GM19372 (cell line): ENCODE data around the gene APH1B.
"Not testable (repeated sequence)": the region's sequence is repeated elsewhere in the genome, so short reads cannot be mapped to it uniquely, and the experiment has no call there.

Experiments
- ATAC-seq: cut with Tn5 transposase; IDR thresholded peaks from one replicate; pipeline ENCODE4 v1.9.1; 2021; ENCODE audit warnings: mild to moderate bottlenecking, low read depth, moderate library complexity; ENCODE audit not compliant: unreplicated experiment

Gene APH1B

DNA sequence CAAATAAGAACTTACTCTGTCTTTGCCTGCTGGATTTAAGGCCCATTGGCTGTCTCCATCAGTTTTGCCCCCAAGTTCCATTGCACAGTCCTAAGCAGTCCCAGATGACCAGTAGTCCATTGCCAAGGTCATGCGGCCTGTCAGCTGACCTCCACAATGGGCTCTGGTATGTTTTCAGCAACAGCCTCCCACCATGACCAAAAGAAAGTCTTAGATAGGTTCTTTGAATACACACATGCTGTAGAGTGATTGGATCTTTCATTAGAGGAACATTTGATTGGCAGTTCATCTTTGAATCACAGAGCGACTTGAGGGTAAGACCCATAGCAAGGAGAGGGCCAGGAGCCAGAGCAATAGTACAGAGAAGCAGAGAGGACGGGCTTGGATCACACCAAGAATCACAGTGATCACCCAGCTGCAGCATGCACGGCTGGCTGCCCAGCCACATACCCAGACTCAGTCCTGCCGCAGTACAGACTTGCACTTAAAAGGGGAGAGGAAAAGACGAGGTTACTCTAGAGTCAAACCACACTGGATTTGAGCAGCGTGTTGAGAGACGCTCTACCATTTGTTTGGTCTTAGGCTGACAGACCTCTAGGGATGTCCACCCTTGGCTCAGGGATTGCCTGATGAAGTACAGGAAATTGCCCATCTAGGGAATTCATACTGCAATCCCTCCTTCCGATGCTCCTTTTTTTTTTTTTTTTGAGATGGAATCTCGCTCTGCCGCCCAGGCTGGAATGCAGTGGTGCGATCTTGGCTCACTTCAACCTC is 50.4 kb downstream of the APH1B start:
- no peak for ATAC-seq

DNA sequence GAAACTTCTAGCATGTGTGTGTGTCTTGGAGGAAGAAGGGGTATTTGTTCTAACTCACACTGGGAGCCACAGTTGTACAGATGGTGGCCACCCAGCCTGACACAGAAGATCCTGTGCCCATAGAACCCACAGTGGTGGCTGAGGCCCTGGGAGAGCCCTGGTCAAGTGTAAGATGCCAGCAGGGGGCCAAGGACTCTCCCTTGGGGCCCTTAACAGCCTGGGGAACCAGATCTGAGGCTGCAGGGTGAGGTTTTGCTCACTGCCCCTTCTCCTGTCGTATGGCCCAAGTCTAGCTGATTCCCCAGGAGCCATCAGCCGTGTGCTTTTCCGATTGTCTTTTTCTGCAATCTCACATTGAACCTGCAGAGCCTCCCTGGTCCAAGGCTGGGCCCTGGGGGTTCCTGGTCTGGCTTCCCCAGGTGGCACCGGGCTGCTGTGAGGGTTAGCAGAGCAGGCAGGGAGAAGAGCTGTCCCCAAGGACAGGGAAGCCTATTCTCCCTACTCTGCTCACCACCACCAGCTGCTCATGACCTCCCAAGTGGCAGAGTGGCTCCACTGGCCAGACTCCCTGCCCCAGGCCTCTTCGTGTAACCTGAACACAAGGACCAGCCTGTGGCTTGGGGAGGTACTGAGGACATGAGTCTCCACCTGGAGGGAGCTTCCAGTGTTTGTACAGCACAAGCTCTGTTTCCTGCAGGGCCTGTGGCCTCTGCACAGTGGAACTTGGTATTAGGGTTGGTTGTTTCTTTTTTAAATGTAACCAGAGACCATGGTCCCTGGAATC is 52.4 kb downstream of the APH1B start:
- no peak for ATAC-seq

DNA sequence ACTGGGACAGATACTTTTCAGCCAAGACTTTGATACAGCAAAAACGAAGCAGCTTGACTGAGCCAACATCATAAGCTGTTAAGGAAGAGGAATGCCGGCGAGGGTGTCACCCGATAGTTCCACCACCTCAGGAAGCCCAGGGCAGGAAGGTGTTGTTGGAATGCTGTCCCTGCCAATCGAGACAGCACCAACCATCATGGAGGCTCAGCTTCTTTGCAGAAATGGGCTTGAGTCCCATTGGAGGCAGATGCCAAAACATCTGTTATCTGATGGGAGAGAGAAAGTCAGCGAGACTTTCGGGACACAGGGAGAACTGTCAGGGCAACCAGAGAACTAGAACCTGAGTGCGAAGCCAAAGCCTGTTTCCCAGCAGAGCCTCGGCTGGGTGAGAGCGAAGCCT is 53.5 kb downstream of the APH1B start:
- ATAC-seq: no peak

DNA sequence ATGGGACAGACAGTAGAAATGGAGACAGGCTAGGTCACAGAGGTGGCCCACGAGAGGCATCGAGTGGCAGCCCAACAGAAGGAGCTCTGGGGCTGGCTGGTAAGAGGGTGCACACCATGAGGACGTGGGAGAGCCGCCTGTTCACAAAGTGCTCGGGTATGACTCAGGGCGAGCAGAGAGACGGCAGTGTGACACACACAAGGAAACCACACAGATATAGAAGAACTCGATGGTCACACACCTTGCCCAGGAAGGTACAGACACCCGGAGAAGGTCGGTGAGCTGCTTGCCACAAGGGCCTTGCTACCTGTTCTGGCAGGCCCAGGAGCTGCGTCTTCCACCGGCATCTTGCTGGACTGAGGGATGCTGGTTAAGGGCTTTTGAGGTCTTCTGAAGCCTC is 54.1 kb downstream of the APH1B start:
- no peak for ATAC-seq

DNA sequence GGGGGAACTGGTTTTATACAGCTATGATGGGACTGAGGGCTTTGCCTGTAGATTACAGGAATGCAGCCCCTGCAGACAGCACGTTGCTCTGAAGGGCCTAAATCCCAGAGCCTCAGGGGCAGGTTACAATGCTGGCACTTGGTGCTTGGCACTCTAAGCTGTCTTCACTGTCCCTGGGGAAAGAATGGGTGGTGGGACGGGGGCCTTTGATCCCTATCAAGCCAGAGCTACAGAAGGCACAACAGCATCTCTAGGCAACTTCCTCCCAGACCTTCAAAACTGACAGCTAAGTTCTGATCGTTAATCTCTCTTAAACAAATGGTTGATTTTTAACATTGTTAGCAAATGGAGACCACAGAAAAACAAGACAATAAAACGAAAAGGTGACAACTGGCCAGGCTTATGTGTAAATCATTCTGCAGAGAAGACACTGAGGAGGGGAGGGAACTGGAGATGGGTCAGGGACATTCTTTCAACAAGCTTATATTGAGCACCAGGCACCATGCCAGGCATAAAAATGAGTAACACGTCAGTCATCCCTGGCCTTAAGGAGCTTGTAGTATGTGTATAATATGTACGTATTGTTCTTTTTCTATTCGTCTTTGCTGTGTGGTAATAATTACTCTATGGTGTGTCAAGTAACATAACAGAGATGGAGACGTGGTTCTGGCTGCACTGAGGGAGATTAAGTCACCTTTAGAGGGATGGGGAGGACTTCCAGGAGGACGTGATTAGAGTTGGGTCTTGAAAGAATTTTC is 55.1 kb downstream of the APH1B start:
- no peak for ATAC-seq

DNA sequence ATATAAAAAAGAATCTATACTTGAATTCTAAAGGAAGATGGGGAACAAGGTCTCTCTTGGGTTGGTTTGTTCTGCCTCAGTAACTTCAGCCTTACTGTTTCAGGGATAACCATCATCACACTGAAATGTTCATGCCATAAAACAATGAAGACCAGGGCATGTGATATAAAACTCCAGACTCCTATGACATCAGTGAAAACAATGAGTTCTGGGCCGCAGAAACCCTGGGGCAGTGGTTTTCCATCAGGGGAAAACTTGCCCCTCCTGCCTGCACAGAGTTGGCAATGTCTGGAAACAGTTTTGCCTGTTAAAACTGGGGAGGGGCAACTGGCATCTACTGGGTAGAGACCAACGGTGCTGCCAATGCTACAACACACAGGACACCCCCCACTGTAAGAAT is 57.4 kb downstream of the APH1B start:
- ATAC-seq: no peak

DNA sequence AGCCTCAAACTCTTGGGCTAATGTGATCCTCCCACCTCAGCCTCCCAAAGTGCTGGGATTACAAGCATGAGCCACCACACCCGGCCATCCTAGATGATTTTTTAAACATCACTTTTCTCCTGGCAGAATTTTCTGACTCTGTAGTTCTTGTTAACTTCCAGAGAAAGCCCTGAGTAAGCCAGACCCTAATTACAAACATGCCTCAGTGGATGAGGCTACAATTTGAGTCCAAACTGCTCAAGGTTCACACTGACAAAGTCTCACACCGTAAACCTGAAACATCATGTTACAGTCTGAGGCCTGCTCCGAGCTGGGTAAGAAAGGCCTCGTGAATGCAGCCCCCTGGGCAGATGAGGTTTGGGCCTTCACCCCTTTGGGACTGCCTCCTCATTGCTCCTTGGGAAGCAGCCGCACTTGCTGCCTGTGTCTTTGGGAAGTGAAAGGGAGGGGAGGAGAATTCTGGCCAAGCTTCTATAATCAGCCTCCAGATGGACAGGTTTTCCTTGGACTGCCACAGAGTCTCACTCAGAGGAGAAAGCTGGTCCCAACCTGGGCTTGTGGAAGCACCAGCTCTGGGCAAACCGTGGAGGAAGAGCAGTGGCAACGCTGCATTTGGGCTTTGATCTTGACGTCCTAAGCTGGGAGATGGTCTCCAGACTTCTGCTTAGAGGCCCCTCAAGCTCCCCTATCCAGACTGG is 58.3 kb downstream of the APH1B start:
- ATAC-seq: no peak

DNA sequence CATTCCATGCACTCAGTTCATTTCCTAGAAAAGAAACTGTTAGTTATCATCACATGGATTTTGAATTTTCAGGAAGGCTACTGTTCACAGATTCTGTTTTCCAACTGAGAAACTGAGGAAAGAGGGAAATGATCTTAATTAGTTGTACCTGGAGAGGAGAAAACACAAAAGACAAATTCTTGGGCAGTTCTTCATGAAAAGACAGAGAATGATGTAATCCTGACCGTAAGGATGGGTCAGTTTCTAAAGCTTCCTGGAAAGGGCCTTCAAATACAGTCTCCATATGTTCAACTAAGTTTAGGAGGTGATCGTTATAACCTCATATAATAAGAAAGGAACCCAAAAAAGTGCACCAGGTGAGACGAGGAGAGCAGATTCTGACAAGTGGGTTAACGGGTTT is 59.6 kb downstream of the APH1B start:
- ATAC-seq: no peak

DNA sequence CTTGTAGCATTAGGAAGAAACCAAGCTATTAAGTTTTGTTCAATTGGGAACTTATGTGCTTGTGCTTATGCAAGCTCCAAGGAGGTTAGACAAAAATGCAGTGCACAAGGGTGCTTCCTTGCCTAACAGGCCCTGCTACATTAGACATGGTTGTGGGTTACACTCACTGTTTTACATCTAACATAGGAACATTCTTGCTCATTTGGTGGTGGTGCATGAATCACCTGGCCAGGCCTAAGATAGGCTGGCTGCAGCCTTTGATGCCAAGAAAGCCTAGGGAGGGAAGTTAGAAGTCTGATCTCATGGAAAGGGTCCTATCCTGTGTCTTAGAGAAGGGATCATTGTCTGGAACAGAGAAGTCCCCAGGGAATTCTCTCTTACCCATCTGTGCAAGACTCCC is 60.8 kb downstream of the APH1B start:
- ATAC-seq: no peak

DNA sequence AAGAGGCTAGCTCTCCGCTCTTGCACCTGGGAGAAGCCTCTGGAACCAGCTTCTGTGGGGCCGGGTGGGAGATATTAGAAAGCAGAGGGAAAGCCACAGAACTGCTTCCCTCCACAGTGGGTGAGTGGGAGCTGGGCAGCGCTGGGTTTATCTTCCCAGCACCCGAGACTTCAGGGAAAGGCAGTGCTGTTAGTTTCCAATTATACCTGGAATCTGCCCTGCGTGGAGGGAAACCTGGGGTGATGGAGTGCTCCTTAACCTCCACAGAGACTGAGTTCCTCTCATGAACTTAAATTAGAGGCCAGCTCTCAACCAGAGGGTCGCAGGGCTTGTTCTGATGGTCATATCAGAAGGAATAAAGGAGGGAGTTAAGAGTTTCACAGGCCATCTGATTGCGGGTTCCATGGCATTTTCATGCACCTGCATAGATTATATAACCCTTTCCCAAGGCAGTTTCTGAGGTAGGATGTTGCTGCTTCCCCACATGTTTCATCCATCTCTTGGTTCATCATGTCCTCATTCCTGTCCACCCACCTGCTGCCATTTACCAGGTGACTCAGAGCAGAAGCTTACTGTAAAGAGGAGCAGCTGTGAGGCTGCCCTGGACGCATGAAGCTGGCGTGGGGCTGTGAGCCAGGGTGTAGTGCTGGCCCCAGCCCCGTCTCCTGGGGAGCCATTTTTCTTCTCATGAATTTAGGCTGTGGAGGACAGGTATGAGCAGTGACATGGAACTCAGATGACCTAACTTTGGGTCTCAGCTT is 61.8 kb downstream of the APH1B start:
- no peak for ATAC-seq

DNA sequence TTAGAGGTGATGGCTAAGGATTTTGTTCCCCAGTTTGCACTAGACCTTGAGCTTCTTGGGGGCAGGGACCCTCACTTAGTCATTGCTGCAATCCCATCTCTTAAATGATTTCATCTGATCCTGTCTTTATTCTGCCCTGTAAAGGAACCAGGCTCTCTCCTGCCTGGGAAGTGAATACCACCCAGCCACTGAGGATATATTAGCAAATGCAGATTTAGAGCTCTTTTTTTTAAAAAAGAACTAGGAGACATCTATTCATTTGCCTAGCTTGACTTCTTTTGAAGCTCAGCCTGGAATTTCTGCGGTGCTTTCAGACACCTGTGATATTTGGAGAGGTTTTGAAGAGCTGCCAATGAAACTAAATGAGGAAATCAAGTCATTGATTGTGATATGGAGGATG is 62.4 kb downstream of the APH1B start:
- no peak for ATAC-seq

DNA sequence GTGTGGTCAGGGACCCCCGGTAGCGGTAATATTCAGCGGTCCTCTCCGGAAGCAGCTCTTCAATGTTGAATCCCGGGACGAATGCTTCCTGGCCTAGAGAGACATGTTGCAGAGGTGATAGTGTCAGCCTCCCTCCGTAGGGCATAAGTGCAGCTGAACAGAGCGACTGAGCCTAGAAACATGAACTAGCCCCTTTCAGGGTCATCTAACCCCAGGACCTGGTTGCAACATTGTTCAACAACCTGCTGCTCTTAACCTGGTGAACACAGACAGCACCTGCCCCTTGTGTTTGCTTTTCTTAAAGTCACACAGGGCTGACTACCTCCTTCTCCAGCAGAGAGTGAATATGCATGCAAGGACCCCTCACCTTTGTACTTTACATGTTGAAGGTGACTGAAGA is 62.9 kb downstream of the APH1B start:
- ATAC-seq: no peak

DNA sequence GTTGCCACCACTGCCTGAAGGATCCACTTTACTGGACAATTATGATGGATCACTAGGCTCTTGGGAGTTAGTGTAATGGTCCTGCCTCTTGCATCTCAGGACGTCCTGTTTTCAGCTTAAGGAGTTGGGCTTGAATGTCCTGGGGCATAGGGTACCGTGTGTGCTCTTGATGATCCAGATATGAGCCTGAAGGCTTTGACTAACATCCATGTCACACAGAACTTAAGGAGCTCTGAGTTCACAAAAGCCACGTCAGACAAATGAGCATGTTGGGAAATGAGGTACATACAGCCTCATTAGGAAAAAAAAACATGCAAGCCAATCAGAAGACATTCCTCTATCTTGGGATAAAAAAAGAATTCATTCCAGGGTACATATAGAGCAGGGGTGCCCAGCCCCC is 63.5 kb downstream of the APH1B start:
- no peak for ATAC-seq

DNA sequence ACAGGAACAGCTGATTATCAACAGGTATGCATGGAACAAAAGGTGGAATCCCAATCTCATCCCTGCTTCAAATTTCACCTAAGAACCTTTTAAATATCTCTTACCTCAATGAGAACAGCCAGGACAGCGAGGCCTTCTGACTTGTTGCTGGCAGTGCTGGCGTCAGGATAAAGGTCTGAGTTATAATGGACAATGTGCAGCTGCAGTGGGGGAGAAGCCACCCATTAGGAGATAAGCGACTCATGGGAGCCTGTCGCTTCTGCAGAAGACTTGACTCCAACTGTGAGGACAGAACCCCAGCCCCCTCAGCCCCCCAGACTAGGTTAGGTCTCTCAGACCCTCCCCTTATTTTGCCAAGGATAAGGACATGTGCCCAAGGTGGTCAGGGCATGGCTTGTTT is 64.5 kb downstream of the APH1B start:
- ATAC-seq: no peak

DNA sequence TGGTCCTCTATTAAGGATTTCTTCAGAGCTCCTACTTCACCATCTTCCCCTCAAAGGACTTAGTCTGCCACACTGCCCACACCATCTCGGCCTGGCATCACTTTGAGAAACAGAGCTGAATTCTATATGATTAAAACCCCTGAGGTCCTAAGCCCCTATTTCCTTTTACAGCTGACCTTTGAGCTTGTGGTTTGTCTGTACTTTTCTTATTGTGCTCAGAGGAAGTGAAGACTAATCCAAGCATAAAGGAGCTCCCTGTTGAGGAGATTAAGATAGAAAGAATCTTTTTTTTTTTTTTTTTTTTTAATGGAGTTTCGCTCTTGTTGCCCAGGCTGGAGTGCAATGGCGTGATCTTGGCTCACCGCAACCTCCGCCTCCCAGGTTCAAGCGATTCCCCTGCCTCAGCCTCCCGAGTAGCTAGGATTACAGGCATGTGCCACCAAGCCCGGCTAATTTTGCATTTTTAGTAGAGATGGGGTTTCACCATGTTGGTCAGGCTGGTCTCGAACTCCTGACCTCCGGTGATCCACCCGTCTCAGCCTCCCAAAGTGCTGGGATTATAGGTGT is 65.7 kb downstream of the APH1B start:
- ATAC-seq: not testable (repeated sequence)

DNA sequence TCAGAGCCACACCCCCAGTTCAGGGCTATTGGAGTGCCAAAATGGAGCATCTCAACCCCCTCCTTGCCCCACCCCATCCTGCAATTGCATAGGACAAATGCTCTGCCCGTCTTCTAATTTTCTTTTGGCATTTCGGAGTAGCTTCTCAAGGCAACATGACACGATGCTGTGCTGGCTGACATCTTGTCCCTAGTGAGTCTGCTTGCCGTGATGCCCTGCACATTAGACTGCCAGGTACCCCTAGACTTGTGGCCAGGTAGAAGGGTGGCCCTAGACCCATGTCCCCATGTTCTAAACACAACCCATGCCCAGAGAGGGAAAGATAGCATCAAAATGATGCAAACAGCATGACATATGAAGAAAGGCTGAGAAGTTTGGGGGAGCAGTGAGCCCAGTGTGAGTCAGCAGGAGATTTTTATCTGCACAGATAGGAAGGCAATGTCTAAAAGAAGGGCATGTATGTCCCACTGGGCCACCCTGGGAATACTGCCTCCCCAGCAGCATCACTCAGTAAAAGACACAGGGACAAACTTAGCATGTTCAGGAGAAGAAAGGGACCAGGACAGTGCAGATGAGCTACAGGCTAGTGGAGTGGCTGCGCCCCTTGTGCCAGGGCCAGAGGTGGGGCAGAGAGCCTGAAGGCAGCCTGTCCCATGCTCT is 67.5 kb downstream of the APH1B start:
- ATAC-seq: no peak

DNA sequence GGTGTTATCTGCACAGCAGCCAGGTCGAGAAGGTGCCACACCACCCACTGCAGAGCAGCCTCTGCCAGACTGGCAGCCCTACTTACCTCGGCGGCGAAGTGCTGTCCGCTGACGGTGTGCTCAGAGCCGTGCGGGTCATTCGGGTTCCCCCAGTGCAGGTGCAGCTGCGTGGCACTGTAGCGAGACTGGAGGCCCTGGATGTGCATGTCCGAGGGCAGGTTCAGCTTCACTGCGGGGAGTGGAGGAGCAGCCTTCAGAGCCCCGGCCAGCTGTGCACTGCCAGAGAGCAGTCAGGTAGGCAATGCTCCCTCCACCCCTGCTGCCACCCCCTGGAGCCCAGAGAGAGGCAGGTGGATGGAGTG is 68.0 kb downstream of the APH1B start:
- ATAC-seq: no peak

DNA sequence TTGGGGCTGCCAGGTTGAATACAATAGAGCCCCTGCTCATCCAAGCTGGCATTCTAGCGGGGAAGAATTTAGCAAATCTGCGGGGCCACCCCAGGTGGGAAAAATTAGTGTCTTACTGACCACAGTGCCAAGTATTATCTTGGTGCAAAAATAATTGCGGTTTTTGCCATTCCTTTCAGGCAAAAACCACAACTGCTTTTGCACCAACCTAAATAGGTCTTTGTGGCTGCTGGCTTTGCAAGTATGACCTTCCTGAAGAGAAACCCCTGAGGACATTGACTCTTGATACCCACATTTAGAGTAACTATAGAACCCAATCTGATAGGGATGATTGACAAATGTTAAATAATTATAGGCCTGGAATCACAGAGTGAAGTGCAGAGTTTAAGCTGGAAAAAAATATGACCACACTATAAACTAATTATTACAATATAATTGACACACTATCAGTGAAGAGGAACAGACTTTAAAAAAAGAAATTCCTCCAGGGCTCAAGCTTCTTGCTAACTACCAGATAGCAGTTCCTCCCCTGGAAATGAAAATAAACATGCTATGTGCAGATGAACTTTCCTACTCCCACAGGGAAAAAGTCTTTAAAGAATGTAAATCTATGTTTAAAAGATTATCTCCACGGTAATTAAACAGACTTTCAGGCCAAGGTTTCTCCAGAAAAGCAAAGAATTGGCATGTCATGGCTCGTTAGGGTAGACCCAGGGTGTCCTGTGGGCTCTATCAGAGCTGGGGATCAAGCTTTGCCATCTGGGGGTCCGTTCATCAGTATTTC is 69.9 kb downstream of the APH1B start:
- no peak for ATAC-seq

DNA sequence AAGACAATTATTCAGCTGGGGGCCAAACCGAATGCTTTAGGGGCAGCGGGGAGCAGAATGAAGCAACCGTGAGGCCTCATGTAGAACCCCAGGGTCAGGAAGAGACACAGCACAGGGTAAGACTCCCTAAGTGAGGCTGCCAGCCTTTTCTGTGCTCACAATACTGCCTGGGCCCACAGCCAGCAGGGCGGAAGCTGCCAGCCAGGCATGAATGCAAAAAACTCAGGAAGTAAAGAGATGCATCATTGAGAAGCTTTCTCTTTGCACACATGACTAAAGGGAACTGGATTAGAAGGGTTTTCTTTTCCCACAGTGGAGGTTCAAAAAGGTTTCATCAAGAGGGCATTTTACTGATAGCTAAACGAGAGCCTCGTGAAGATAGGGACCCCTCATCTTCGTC is 71.0 kb downstream of the APH1B start:
- ATAC-seq: no peak
